ENCODE data around the gene GPR15LG.
"Not testable (repeated sequence)": the region's sequence is repeated elsewhere in the genome, so short reads cannot be mapped to it uniquely, and the experiment has no call there.

GPR15LG gene

DNA sequence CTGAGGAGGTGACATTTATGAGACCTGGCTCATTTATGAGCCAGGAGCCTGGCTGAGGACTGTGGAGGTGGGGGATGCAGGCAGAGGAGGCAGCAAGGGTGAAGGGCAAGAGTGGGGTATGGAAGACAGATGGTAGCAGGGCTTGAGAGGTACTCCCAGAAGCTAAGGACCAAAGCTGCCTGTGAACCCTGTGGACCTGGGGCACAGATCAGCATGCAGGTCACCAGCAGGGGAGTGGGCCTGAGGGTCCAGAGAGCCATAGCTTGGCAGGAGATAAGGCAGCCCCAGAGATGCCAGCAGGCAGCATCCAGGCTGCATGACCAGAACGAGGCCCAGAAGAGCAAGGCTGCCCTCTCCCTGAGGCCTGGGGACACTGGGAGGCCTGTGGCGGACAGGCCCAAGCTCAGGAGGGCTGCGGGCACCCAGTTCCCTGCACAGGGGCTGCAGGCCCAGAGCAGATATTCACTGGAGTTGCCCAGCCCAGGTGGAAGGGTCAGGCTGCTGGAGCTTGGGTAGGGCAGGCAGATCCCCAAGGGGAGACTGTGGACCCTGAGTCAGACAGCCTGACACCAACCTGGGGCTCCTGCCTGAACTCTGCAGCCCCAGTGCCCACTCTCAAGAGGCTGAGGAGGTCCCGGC is 3.4 kb downstream of the GPR15LG start:
- H3K27ac ChIP-seq: no peak overlapping the region
- no peak for TF ChIP-seq ZFX (IDR thresholded peaks at IDR 0.05; ENCODE audit: borderline replicate concordance)
- TF ChIP-seq, protein P1, sequence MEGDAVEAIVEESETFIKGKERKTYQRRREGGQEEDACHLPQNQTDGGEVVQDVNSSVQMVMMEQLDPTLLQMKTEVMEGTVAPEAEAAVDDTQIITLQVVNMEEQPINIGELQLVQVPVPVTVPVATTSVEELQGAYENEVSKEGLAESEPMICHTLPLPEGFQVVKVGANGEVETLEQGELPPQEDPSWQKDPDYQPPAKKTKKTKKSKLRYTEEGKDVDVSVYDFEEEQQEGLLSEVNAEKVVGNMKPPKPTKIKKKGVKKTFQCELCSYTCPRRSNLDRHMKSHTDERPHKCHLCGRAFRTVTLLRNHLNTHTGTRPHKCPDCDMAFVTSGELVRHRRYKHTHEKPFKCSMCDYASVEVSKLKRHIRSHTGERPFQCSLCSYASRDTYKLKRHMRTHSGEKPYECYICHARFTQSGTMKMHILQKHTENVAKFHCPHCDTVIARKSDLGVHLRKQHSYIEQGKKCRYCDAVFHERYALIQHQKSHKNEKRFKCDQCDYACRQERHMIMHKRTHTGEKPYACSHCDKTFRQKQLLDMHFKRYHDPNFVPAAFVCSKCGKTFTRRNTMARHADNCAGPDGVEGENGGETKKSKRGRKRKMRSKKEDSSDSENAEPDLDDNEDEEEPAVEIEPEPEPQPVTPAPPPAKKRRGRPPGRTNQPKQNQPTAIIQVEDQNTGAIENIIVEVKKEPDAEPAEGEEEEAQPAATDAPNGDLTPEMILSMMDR (IDR thresholded peaks at IDR 0.05): no peak

- no peak overlapping the region for H3K27ac ChIP-seq
Observed at GRCh38 chr10:84177541-84178141, 4.0 kb downstream of the GPR15LG start.

DNA sequence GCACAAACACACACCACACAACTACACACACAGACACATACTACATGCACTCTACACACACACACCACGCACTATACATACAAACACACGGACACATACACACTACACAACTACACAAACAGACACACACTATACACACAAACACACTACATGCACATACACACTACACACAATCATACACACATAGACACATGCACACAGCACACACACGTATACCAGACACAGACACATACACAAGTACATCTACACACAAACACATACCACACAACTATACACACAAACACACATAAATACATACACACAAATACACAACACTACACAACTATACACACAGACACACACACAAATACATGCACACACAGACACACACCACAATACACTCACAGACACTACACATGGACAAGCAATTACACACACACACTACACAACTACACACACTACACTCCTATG is 4.6 kb downstream of the GPR15LG start:
- no peak overlapping the region for H3K27ac ChIP-seq
- TF ChIP-seq, protein P1 (IDR thresholded peaks at IDR 0.05): no peak
- no peak for TF ChIP-seq ZFX (IDR thresholded peaks at IDR 0.05; ENCODE audit: borderline replicate concordance)

More at GRCh38 chr10:84177541-84178141, 4.0 kb downstream of the GPR15LG start:
- TF ChIP-seq ZFX (IDR thresholded peaks at IDR 0.05; ENCODE audit: borderline replicate concordance): no peak

DNA sequence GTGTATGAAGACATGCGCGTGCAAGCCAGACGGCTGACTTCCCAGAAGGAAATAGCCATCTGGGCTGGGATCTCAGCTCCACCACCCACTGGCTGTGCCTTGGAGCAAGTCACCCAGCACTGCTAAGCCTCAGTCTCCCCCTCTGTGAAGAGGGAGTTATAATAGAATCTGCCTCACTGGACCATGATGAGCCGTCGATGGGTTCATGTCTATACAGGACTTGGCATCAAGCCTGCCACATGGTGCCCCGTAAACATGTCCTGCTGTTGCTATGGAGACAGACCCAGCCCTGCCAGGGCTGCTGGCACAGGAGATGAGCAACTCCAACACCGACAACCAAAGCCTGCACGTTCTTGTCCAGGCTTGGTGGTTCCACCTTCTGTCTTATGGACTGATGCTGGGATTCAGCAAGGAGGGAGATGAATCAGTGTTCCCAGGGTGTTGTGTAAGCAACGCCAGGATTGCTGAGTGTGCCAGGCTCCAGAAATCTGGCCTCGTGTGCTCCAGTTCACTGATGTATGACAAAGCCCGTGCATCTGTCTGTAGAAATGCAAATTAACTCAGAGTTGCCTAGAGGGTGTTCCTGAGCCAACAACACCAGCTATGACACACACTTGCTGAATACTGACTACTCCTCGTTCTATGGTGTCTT is 5.6 kb downstream of the GPR15LG start:
- TF ChIP-seq, protein P1 (IDR thresholded peaks at IDR 0.05): no peak
- TF ChIP-seq ZFX (IDR thresholded peaks at IDR 0.05; ENCODE audit: borderline replicate concordance): no peak
- no peak overlapping the region for H3K27ac ChIP-seq

GRCh38 chr10:84180386-84180785 is 6.8 kb downstream of the GPR15LG start:
- H3K27ac ChIP-seq: not testable (repeated sequence)

GRCh38 chr10:84181631-84182030 is 8.0 kb downstream of the GPR15LG start:
- TF ChIP-seq ZFX (IDR thresholded peaks at IDR 0.05; ENCODE audit: borderline replicate concordance): no peak
- TF ChIP-seq, protein P1 (IDR thresholded peaks at IDR 0.05): no peak

DNA sequence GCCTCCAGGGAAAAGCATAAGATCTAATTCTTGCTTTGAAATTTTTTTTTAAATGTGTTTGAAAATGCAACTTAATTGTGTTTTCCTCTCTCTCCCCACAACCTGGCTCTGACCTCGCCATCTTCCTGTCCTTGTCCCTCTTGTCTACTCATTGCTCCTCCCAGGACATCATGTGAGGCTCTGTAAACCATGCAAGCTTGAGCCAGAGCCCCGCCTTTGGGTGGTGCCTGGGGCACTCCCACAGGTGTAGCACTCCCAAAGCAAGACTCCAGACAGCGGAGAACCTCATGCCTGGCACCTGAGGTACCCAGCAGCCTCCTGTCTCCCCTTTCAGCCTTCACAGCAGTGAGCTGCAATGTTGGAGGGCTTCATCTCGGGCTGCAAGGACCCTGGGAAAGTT is 10.9 kb downstream of the GPR15LG start:
- TF ChIP-seq, protein P1 (IDR thresholded peaks at IDR 0.05): no peak
- TF ChIP-seq ZFX (IDR thresholded peaks at IDR 0.05; ENCODE audit: borderline replicate concordance): no peak
- no peak overlapping the region for H3K27ac ChIP-seq

More at GRCh38 chr10:84181631-84182030, 8.0 kb downstream of the GPR15LG start:
- H3K27ac ChIP-seq: no peak overlapping the region

GRCh38 chr10:84185526-84186175 is 12.1 kb downstream of the GPR15LG start:
- H3K27ac ChIP-seq: no peak overlapping the region
- TF ChIP-seq, protein P1 (IDR thresholded peaks at IDR 0.05): no peak
- no peak for TF ChIP-seq ZFX (IDR thresholded peaks at IDR 0.05; ENCODE audit: borderline replicate concordance)
